A549 (cell line): ENCODE results near the gene SKIC8. TPM values are rescaled to one million over a fixed set of nuclear protein-coding genes. Genes with fewer than 3 reads are reported as not detected.

Experiments
- ATAC-seq, 2 experiments: fragments of 200-7000 bp in 1 of 2; fragments of >200 bp in 1 of 2; cut with Nextera tagmentation in 1 of 2; cut with Tn5 transposase in 1 of 2; 3 replicates each; pipeline versions ENCODE4 v1.8.0 to v1.9.1; 2018 to 2020; ENCODE audit warnings: mild to moderate bottlenecking in 1 of 2, moderate library complexity in 1 of 2
- CTCF ChIA-PET: fragments of 300-600 bp; sonication (Branson Sonifier 250); formaldehyde crosslinking; extraction: SDS; loops from one replicate; lab custom pipeline; 2021; ENCODE audit warnings: antibody characterized with exemption, inconsistent platforms; lab: Yijun Ruan, JAX
- POLR2A ChIA-PET: fragments of 350-600 bp; formaldehyde crosslinking; extraction: SDS; loops from one replicate; lab custom pipeline; 2021; ENCODE audit warnings: antibody characterized with exemption, inconsistent platforms; lab: Yijun Ruan, JAX
- DNase-seq, 2 experiments: peaks; one replicate each; pipeline versions ENCODE4 v3.0.0 to v3.0.0-alpha.2; 2011 to 2016; ENCODE audit warnings: low read depth in 1 of 2, low spot score in 1 of 2
- FAIRE-seq: peaks from 2 replicates; lab custom pipeline; 2011; peaks lifted over from hg19 to GRCh38; lab: Jason Lieb, UNC
- H3K27ac ChIP-seq, 2 experiments: fragments of >200 bp; sonication (Bioruptor Twin); formaldehyde crosslinking; 3 replicates each; pipeline ENCODE4 v1.5.1; 2016 to 2017
- H3K4me1 ChIP-seq: fragments of >200 bp; sonication (Bioruptor Twin); formaldehyde crosslinking; 3 replicates; pipeline ENCODE4 v1.6.1; 2016
- H3K4me2 ChIP-seq: fragments of >200 bp; sonication (Bioruptor Twin); formaldehyde crosslinking; 3 replicates; pipeline ENCODE4 v1.6.1; 2016
- H3K4me3 ChIP-seq: fragments of >200 bp; sonication (Bioruptor Twin); formaldehyde crosslinking; 3 replicates; pipeline ENCODE4 v1.5.1; 2016
- H3K9me3 ChIP-seq: fragments of >200 bp; sonication (Bioruptor Twin); formaldehyde crosslinking; 3 replicates; pipeline ENCODE4 v1.6.1; 2016
- BHLHE40 ChIP-seq: IDR thresholded peaks from 2 replicates; pipeline ENCODE4 v1.6.1; 2012; ENCODE audit warnings: low read depth, low read length, inconsistent platforms
- CBX2 ChIP-seq: fragments of 200-600 bp; sonication (generic); IDR thresholded peaks from 2 replicates; pipeline ENCODE4 v1.6.1; 2016; ENCODE audit warnings: low read depth, mild to moderate bottlenecking, borderline replicate concordance
- CBX8 ChIP-seq: fragments of 200-600 bp; sonication (generic); IDR thresholded peaks from 2 replicates; pipeline ENCODE4 v1.6.1; 2016
- CEBPB ChIP-seq, 2 experiments: fragments of >200 bp in 1 of 2; sonication (Bioruptor Twin) in 1 of 2; formaldehyde crosslinking in 1 of 2; IDR thresholded peaks; 2 replicates each; pipeline ENCODE4 v1.6.1; 2012 to 2016
- CTCF ChIP-seq: fragments of >200 bp; sonication (Bioruptor Twin); formaldehyde crosslinking; IDR thresholded peaks from 3 replicates; pipeline ENCODE4 v1.5.1; 2016
- EHF ChIP-seq: fragments of 250-450 bp; sonication (Bioruptor Pico); IDR thresholded peaks from 2 replicates; pipeline ENCODE4 v1.5.0; 2020; ENCODE audit warnings: mild to moderate bottlenecking
- EHMT2 ChIP-seq: fragments of 200-600 bp; sonication (generic); IDR thresholded peaks from 2 replicates; pipeline ENCODE4 v1.6.1; 2016; ENCODE audit warnings: antibody characterized with exemption, low read depth, mild to moderate bottlenecking, moderate library complexity
- ESRRA ChIP-seq: fragments of 150-350 bp; IDR thresholded peaks from 2 replicates; pipeline ENCODE4 v1.6.1; 2014; ENCODE audit warnings: mild to moderate bottlenecking, low read length, borderline replicate concordance
- FOSL2 ChIP-seq, 2 experiments: fragments of 450-650 bp in 1 of 2; fragments of >200 bp in 1 of 2; sonication (Bioruptor Twin) in 1 of 2; formaldehyde crosslinking; IDR thresholded peaks; 2 replicates each; pipeline versions ENCODE4 v1.5.0 to v1.6.1; 2016 to 2020; ENCODE audit warnings: mild to moderate bottlenecking in 1 of 2, moderate library complexity in 1 of 2
- FOXS1 ChIP-seq: fragments of 250-450 bp; sonication (Bioruptor Pico); IDR thresholded peaks from 2 replicates; pipeline ENCODE4 v1.5.0; 2020; ENCODE audit warnings: mild to moderate bottlenecking, moderate library complexity
- HDAC2 ChIP-seq: fragments of 200-600 bp; sonication (generic); IDR thresholded peaks from 2 replicates; pipeline ENCODE4 v1.6.1; 2016
- HEYL ChIP-seq: fragments of 250-450 bp; sonication (Bioruptor Pico); IDR thresholded peaks from 2 replicates; pipeline ENCODE4 v1.8.0; 2021; ENCODE audit warnings: mild to moderate bottlenecking, moderate library complexity
- KDM1A ChIP-seq: fragments of 200-600 bp; sonication (generic); IDR thresholded peaks from 2 replicates; pipeline ENCODE4 v1.6.1; 2016; ENCODE audit warnings: low read depth, mild to moderate bottlenecking
- MAFK ChIP-seq: fragments of 450-650 bp; IDR thresholded peaks from 2 replicates; pipeline ENCODE4 v1.6.1; 2014; ENCODE audit not compliant: partially characterized antibody
- MYC ChIP-seq: IDR thresholded peaks from 2 replicates; pipeline ENCODE4 v1.6.1; 2012; ENCODE audit warnings: mild to moderate bottlenecking, inconsistent platforms, low read length, improper control_type of control experiment, borderline replicate concordance
- NFE2L2 ChIP-seq: fragments of 150-350 bp; conservative IDR thresholded peaks from 2 replicates; pipeline ENCODE4 v1.6.1; 2014; ENCODE audit warnings: low read length
- NPAS2 ChIP-seq: fragments of 250-450 bp; sonication (Bioruptor Pico); IDR thresholded peaks from 2 replicates; pipeline ENCODE4 v1.8.0; 2022; ENCODE audit warnings: mild to moderate bottlenecking, moderate library complexity, borderline replicate concordance
- NR3C1 ChIP-seq: fragments of >200 bp; sonication (Bioruptor Twin); formaldehyde crosslinking; IDR thresholded peaks from 3 replicates; pipeline ENCODE4 v1.6.1; 2017
- PHF8 ChIP-seq: fragments of 200-600 bp; sonication (generic); IDR thresholded peaks from 2 replicates; pipeline ENCODE4 v1.6.1; 2016; ENCODE audit warnings: low read depth, mild to moderate bottlenecking, antibody characterized with exemption, moderate library complexity, borderline replicate concordance
- RAD21 ChIP-seq, 2 experiments: fragments of >200 bp in 1 of 2; sonication (Bioruptor Twin) in 1 of 2; formaldehyde crosslinking in 1 of 2; IDR thresholded peaks in 1 of 2; conservative IDR thresholded peaks in 1 of 2; 2 replicates in 1 of 2; 3 replicates in 1 of 2; pipeline ENCODE4 v1.6.1; 2012 to 2018; ENCODE audit warnings: inconsistent platforms in 1 of 2
- TFCP2L1 ChIP-seq: fragments of 250-450 bp; sonication (Bioruptor Pico); IDR thresholded peaks from 2 replicates; pipeline ENCODE4 v1.5.0; 2021; ENCODE audit warnings: mild to moderate bottlenecking
- TP53 ChIP-seq: fragments of 250-450 bp; sonication (Bioruptor Pico); IDR thresholded peaks from 2 replicates; pipeline ENCODE4 v1.5.0; 2021; ENCODE audit warnings: mild to moderate bottlenecking, moderate library complexity
- ZFP36 ChIP-seq: fragments of 450-650 bp; IDR thresholded peaks from 2 replicates; pipeline ENCODE4 v1.6.1; 2014; ENCODE audit warnings: borderline replicate concordance; ENCODE audit not compliant: partially characterized antibody
- WGBS: methylation state at CpG from one replicate; pipeline ENCODE4 v1.1.6; 2017; ENCODE audit errors: missing lambda C conversion rate; 5-methylcytosine and 5-hydroxymethylcytosine counted together
- polyA plus RNA-seq, 4 experiments: library from polyadenylated mRNA; depleted of rRNA in 3 of 4; stranded (reverse); fragments of >200 nt; fragmentation: RNase III in 1 of 4; extraction: RNeasy Plus Mini Kit Qiagen cat#74134 plus additional on column Dnase treatment in 1 of 4; gene quantifications; 2 replicates in 3 of 4; 3 replicates in 1 of 4; pipeline ENCODE4 v1.2.3, GENCODE V29; 2011 to 2017
- TF ChIP-seq, protein P1 (sequence below): IDR thresholded peaks from 2 replicates; pipeline ENCODE4 v1.6.1; 2012; ENCODE audit warnings: low read depth, borderline replicate concordance
- TF ChIP-seq, protein P2 (sequence below): fragments of 250-450 bp; sonication (Bioruptor Pico); IDR thresholded peaks from 2 replicates; pipeline ENCODE4 v1.5.0; 2021; ENCODE audit warnings: mild to moderate bottlenecking, moderate library complexity, borderline replicate concordance
- TF ChIP-seq, protein P3 (sequence below): fragments of >200 bp; sonication (Bioruptor Twin); formaldehyde crosslinking; IDR thresholded peaks from 2 replicates; pipeline ENCODE4 v1.6.1; 2016
- TF ChIP-seq, protein P4 (sequence below): fragments of 150-350 bp; IDR thresholded peaks from 2 replicates; pipeline ENCODE4 v1.6.1; 2014; ENCODE audit warnings: low read depth, mild to moderate bottlenecking, low read length

Gene SKIC8
- polyA plus RNA-seq, 2 of the 4 experiments (the other 2 are of a cell fraction), result 143 to 177 TPM

- no peak for TF ChIP-seq FOXS1
- TF ChIP-seq, all 56 proteins: peak for 0
These were observed 22.4 kb upstream of the SKIC8 start (continued) for GRCh38 chr15:78321786-78322185.

GRCh38 chr15:78321041-78321570 lies 21.7 kb upstream of the SKIC8 start:
- no peak for ATAC-seq
- no peak for FAIRE-seq
- Histone ChIP-seq H3K4me2 (no peak overlapping the region), H3K4me3 (no peak overlapping the region), H3K4me1 (peaks cover 8% of the 10 kb centered on the region; the same call in 1 of the 3 replicates), H3K27ac (no peak overlapping the region), H3K9me3 (no peaks in the 10 kb centered on the region)
- TF ChIP-seq KDM1A (no peak), CTCF (no peak), FOSL2 (IDR thresholded peaks at IDR 0.05) (no peak), FOSL2 (CRISPR knock-in tag; IDR thresholded peaks at IDR 0.05) (no peak), CBX8 (no peak), EHMT2 (no peak)
- TF ChIP-seq, protein P1, sequence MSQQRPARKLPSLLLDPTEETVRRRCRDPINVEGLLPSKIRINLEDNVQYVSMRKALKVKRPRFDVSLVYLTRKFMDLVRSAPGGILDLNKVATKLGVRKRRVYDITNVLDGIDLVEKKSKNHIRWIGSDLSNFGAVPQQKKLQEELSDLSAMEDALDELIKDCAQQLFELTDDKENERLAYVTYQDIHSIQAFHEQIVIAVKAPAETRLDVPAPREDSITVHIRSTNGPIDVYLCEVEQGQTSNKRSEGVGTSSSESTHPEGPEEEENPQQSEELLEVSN, result no peak
- TF ChIP-seq, protein P2, sequence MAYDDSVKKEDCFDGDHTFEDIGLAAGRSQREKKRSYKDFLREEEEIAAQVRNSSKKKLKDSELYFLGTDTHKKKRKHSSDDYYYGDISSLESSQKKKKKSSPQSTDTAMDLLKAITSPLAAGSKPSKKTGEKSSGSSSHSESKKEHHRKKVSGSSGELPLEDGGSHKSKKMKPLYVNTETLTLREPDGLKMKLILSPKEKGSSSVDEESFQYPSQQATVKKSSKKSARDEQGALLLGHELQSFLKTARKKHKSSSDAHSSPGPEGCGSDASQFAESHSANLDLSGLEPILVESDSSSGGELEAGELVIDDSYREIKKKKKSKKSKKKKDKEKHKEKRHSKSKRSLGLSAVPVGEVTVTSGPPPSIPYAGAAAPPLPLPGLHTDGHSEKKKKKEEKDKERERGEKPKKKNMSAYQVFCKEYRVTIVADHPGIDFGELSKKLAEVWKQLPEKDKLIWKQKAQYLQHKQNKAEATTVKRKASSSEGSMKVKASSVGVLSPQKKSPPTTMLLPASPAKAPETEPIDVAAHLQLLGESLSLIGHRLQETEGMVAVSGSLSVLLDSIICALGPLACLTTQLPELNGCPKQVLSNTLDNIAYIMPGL (CRISPR knock-in tag), result no peak
- TF ChIP-seq, protein P3, sequence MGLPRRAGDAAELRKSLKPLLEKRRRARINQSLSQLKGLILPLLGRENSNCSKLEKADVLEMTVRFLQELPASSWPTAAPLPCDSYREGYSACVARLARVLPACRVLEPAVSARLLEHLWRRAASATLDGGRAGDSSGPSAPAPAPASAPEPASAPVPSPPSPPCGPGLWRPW, result no peak
- ChIA-PET POLR2A (interaction anchor here (0.5 to 1.3 kb wide), 2 partner anchors 9 to 328 kb away, joined by 3 to 4 read pairs; no protein-coding TSS in a partner anchor), CTCF (interaction anchor here (0.5 to 15.9 kb wide), 4 partner anchors 14 to 208 kb away, joined by 3 to 169 read pairs (median 3); no protein-coding TSS in a partner anchor)
- DNase-seq, result no peak
- WGBS, result 76% methylated on average over 17 of the region's 17 CpGs

GRCh38 chr15:78320183-78320582 lies 20.8 kb upstream of the SKIC8 start:
- FAIRE-seq (no peak), DNase-seq (no peak), ATAC-seq (no peak)
- Histone ChIP-seq H3K27ac (no peak overlapping the region), H3K9me3 (no peaks in the 10 kb centered on the region), H3K4me2 (no peak overlapping the region), H3K4me3 (no peak overlapping the region), H3K4me1 (peaks cover 8% of the 10 kb centered on the region; the same call in 1 of the 3 replicates)
- TF ChIP-seq, protein P4, sequence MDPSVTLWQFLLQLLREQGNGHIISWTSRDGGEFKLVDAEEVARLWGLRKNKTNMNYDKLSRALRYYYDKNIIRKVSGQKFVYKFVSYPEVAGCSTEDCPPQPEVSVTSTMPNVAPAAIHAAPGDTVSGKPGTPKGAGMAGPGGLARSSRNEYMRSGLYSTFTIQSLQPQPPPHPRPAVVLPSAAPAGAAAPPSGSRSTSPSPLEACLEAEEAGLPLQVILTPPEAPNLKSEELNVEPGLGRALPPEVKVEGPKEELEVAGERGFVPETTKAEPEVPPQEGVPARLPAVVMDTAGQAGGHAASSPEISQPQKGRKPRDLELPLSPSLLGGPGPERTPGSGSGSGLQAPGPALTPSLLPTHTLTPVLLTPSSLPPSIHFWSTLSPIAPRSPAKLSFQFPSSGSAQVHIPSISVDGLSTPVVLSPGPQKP, result no peak
- TF ChIP-seq NFE2L2, result no peak
- no peak for TF ChIP-seq HEYL (CRISPR knock-in tag)
- TF ChIP-seq HDAC2, result no peak
- TF ChIP-seq TFCP2L1, result no peak
- TF ChIP-seq PHF8, result no peak
- TF ChIP-seq CEBPB (IDR thresholded peaks at IDR 0.05), result no peak
- TF ChIP-seq NR3C1, result no peak
- no peak for TF ChIP-seq NPAS2 (CRISPR knock-in tag)
- TF ChIP-seq RAD21 (conservative IDR thresholded peaks at IDR 0.05 in 1 of 2, IDR thresholded peaks at IDR 0.05 in 1 of 2), result no peak
- no peak for TF ChIP-seq EHF (CRISPR knock-in tag)
- TF ChIP-seq TP53 (CRISPR knock-in tag), result no peak
- no peak for TF ChIP-seq ESRRA
- no peak for TF ChIP-seq ZFP36
- no peak for TF ChIP-seq BHLHE40
- no peak for TF ChIP-seq CBX2
- no peak for TF ChIP-seq MAFK
- TF ChIP-seq KDM1A, result no peak
- TF ChIP-seq, protein P3, result no peak
- no peak for TF ChIP-seq MYC
- 84% methylated on average over 5 of the region's 5 CpGs for WGBS
- POLR2A ChIA-PET, result no interaction called here
- CTCF ChIA-PET, result interaction anchor here (0.9 to 19.9 kb wide), 3 partner anchors 13 to 95 kb away, joined by 3 to 571 read pairs (median 169); no protein-coding TSS in a partner anchor
